Activated naive CD4-positive, alpha-beta T cell treated with anti-CD3 and anti-CD28 coated beads for 36 hours (primary cell): ENCODE measurements around the gene CEP55. TPM values are rescaled to one million over a fixed set of nuclear protein-coding genes. Genes with fewer than 3 reads are reported as not detected.

ENCODE experiments used
- CTCF ChIA-PET: fragments of 350-600 bp; sonication (Branson Sonifier 250); formaldehyde crosslinking; loops from one replicate; lab custom pipeline; 2021; ENCODE audit warnings: antibody characterized with exemption; lab: Charles Lee
- DNase-seq: peaks from one replicate; pipeline ENCODE4 v3.0.0-alpha.2; 2020
- H3K27ac Mint-ChIP-seq: one replicate; pipeline ENCODE4 v1.8.0; 2021; ENCODE audit warnings: mild to moderate bottlenecking, mixed read lengths
- H3K27me3 Mint-ChIP-seq: one replicate; pipeline ENCODE4 v1.8.0; 2021; ENCODE audit warnings: low read depth, mixed read lengths
- H3K36me3 Mint-ChIP-seq: one replicate; pipeline ENCODE4 v1.8.0; 2021; ENCODE audit warnings: low read depth, mixed read lengths
- H3K4me1 Mint-ChIP-seq: one replicate; pipeline ENCODE4 v1.8.0; 2021; ENCODE audit warnings: low read depth, mixed read lengths
- H3K4me3 Mint-ChIP-seq: one replicate; pipeline ENCODE4 v1.8.0; 2021; ENCODE audit warnings: mild to moderate bottlenecking, moderate library complexity, mixed read lengths
- H3K9me3 Mint-ChIP-seq: one replicate; pipeline ENCODE4 v1.8.0; 2021; ENCODE audit warnings: mixed read lengths
- intact Hi-C: fragments of 100-400 bp; cut with micrococcal nuclease; formaldehyde crosslinking; loops from one replicate; pipeline ENCODE4 v1.15.1; 2023
- total RNA-seq, 2 experiments: library from RNA; stranded (reverse); gene quantifications; one replicate each; pipeline ENCODE4 v1.2.3, GENCODE V29; 2021

Gene CEP55
- total RNA-seq, 2 experiments from 2014 or later, result 64.4 to 68.2 TPM

GRCh38 chr10:93573051-93573909, 76.9 kb downstream of the CEP55 start:
- H3K36me3 Mint-ChIP-seq, result no peaks in the 10 kb centered on the region
- CTCF ChIA-PET, result no interaction called here
- no peaks in the 10 kb centered on the region for H3K9me3 Mint-ChIP-seq
- intact Hi-C loops, result no loop called here
- H3K27me3 Mint-ChIP-seq, result peaks cover 18% of the 10 kb centered on the region
- H3K4me1 Mint-ChIP-seq, result peaks cover 6% of the 10 kb centered on the region
- no peak overlapping the region for H3K4me3 Mint-ChIP-seq
- H3K27ac Mint-ChIP-seq, result no peak overlapping the region
- DNase-seq, result no peak

GRCh38 chr10:93573924-93574323, 77.5 kb downstream of the CEP55 start:
- Mint-ChIP-seq H3K9me3 (no peaks in the 10 kb centered on the region), H3K27me3 (peaks cover 16% of the 10 kb centered on the region), H3K4me1 (peaks cover 6% of the 10 kb centered on the region), H3K36me3 (no peaks in the 10 kb centered on the region), H3K27ac (no peak overlapping the region), H3K4me3 (no peak overlapping the region)
- intact Hi-C loops, result no loop called here
- DNase-seq, result no peak
- CTCF ChIA-PET, result no interaction called here

GRCh38 chr10:93576888-93577287, 80.5 kb downstream of the CEP55 start:
- Mint-ChIP-seq H3K4me1 (peaks cover 6% of the 10 kb centered on the region), H3K4me3 (no peak overlapping the region)
- intact Hi-C loops, result no loop called here

GRCh38 chr10:93577565-93577964, 81.2 kb downstream of the CEP55 start:
- intact Hi-C loops, result no loop called here
- Mint-ChIP-seq H3K4me3 (no peak overlapping the region), H3K36me3 (no peaks in the 10 kb centered on the region), H3K9me3 (peaks cover 11% of the 10 kb centered on the region), H3K4me1 (peaks cover 6% of the 10 kb centered on the region), H3K27me3 (peaks cover 2% of the 10 kb centered on the region), H3K27ac (no peak overlapping the region)
- CTCF ChIA-PET, result no interaction called here
- DNase-seq, result no peak

More at GRCh38 chr10:93576888-93577287, 80.5 kb downstream of the CEP55 start:
- CTCF ChIA-PET, result interaction anchor here (0.6 kb wide), 1 partner anchor 489 kb away, joined by 3 read pairs; no protein-coding TSS in a partner anchor
- no peaks in the 10 kb centered on the region for H3K36me3 Mint-ChIP-seq
- peaks cover 2% of the 10 kb centered on the region for H3K27me3 Mint-ChIP-seq
- H3K9me3 Mint-ChIP-seq, result peaks cover 11% of the 10 kb centered on the region
- H3K27ac Mint-ChIP-seq, result no peak overlapping the region
- DNase-seq, result no peak

Other genes with a start within 250 kb of the CEP55 start
- 10 to 100 TPM; 10.4 to 10.5 TPM for gene MYOF, start 14.3 kb upstream of the CEP55 start, total RNA-seq
- gene FFAR4, start 70.1 kb downstream of the CEP55 start, total RNA-seq, result not detected
- not detected for gene RBP4, start 104.6 kb downstream of the CEP55 start, total RNA-seq
- gene PDE6C, start 115.9 kb downstream of the CEP55 start, total RNA-seq, result not detected
- 10 to 100 TPM; 24.5 to 25.0 TPM for gene FRA10AC1, start 206.0 kb downstream of the CEP55 start, total RNA-seq